ENCODE results near the gene INHA. TPM values are rescaled to one million over a fixed set of nuclear protein-coding genes. Genes with fewer than 3 reads are reported as not detected.

INHA gene
- total RNA-seq, 1 experiment from 2014 or later: 0.31 TPM

DNA sequence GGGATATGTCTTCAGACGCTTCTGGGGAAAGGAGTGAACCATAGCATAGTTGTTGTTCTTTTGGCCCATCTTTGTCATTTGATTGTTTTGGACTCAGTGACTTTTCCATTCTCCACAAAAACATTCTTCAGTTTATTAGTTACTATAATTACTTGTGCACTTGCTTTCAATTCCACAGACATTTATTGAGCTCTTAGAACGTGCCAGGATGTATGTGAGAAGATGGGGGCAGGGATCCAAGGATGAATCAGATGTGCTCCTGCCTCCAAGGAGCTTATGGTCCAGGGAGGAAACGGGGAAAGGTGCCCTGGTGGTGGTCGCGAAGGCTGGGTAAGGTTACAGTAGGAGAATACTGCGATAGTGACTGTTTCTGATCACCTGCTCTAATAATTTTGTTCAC is 48.4 kb downstream of the INHA start:
- H2AK5ac ChIP-seq (ENCODE audit: insufficient read length, low read length): no peak overlapping the region
- no peak overlapping the region for H2BK20ac ChIP-seq (ENCODE audit: low read depth, low read length, poor library complexity, severe bottlenecking)
- H4K91ac ChIP-seq (ENCODE audit: insufficient read length, low read depth, low read length): no peak overlapping the region
- WGBS (ENCODE audit: extremely low coverage, insufficient read length, low lambda C conversion rate): no CpG with 5 or more reads among the region's 6 CpGs
- H3K23ac ChIP-seq (ENCODE audit: insufficient read length, low read depth, low read length): no peak overlapping the region
- Mint-ChIP-seq H3K27ac (no peak overlapping the region), H3K9me3 (no peaks in the 10 kb centered on the region), H3K4me3 (no peak overlapping the region), H3K27me3 (ENCODE audit: low read depth) (peaks cover 12% of the 10 kb centered on the region), H3K4me1 (peaks cover 0 to 4% of the 10 kb centered on the region in 2 experiments; a peak in 2 of 4 replicates), H3K36me3 (ENCODE audit: insufficient read depth in 1 of 3, low read depth in 3 of 3) (no peaks in the 10 kb centered on the region; a peak in 2 of 7 replicates)
- H3K79me1 ChIP-seq (ENCODE audit: insufficient read depth, low read depth, low read length, poor library complexity, severe bottlenecking): no peaks in the 10 kb centered on the region
- H3K9me3 ChIP-seq (ENCODE audit: control insufficient read depth, low read depth, low read length): no peaks in the 10 kb centered on the region
- H4K20me1 ChIP-seq (ENCODE audit: control insufficient read depth, insufficient read depth, insufficient read length): no peaks in the 10 kb centered on the region
- no peak overlapping the region for H3K4me2 ChIP-seq (ENCODE audit: insufficient read depth, insufficient read length, low read length)
- H2AFZ ChIP-seq (ENCODE audit: low read length): no peak overlapping the region
- no peak overlapping the region for H2BK12ac ChIP-seq (ENCODE audit: insufficient read length, low read depth, low read length)
- H3K27ac ChIP-seq (ENCODE audit: insufficient read length, low read depth, low read length): no peak overlapping the region
- no peak overlapping the region for H2BK5ac ChIP-seq (ENCODE audit: insufficient read length, low read length)
- no peak overlapping the region for H3K18ac ChIP-seq (ENCODE audit: insufficient read length, low read depth, low read length)
- no peak overlapping the region for H3K56ac ChIP-seq (ENCODE audit: insufficient read length, low read depth, low read length)
- H3K14ac ChIP-seq (ENCODE audit: insufficient read depth, low read length): no peak overlapping the region
- H3K4me1 ChIP-seq (ENCODE audit: insufficient read depth, low read length): no peaks in the 10 kb centered on the region
- TF ChIP-seq, protein P1, sequence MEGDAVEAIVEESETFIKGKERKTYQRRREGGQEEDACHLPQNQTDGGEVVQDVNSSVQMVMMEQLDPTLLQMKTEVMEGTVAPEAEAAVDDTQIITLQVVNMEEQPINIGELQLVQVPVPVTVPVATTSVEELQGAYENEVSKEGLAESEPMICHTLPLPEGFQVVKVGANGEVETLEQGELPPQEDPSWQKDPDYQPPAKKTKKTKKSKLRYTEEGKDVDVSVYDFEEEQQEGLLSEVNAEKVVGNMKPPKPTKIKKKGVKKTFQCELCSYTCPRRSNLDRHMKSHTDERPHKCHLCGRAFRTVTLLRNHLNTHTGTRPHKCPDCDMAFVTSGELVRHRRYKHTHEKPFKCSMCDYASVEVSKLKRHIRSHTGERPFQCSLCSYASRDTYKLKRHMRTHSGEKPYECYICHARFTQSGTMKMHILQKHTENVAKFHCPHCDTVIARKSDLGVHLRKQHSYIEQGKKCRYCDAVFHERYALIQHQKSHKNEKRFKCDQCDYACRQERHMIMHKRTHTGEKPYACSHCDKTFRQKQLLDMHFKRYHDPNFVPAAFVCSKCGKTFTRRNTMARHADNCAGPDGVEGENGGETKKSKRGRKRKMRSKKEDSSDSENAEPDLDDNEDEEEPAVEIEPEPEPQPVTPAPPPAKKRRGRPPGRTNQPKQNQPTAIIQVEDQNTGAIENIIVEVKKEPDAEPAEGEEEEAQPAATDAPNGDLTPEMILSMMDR (conservative IDR thresholded peaks at IDR 0.05): no peak
- no peak overlapping the region for H3K4ac ChIP-seq (ENCODE audit: low read depth, low read length)
- no peak overlapping the region for H4K5ac ChIP-seq (ENCODE audit: insufficient read length, low read depth, low read length)
- H3K23me2 ChIP-seq (ENCODE audit: insufficient read length, low read depth, low read length, poor library complexity, severe bottlenecking): no peaks in the 10 kb centered on the region
- no peak overlapping the region for H2BK120ac ChIP-seq (ENCODE audit: low read depth, low read length, poor library complexity, severe bottlenecking)
- no peaks in the 10 kb centered on the region for H3K79me2 ChIP-seq (ENCODE audit: insufficient read depth, low read length)
- no peak for DNase-seq
- H4K8ac ChIP-seq (replicated peaks; ENCODE audit: insufficient read length, low read depth, low read length): no peak overlapping the region
- H3K27me3 ChIP-seq (ENCODE audit: insufficient read depth, low read length): no peaks in the 10 kb centered on the region
- H3T11ph ChIP-seq (ENCODE audit: low read length): no peak overlapping the region
- no peak overlapping the region for H2BK15ac ChIP-seq (ENCODE audit: low read depth, low read length)
- no peak overlapping the region for H3K9ac ChIP-seq (ENCODE audit: extremely low read depth, insufficient read length, low read length)
